GM19240 (cell line): Measurements from ENCODE around the gene CLN5.
A peak's percentile ranks its signal among the peaks of the same experiment; 100 is the strongest.

ENCODE experiments used
- DNase-seq: peaks from one replicate; pipeline ENCODE4 v3.0.0; 2011; ENCODE audit warnings: low spot score; ENCODE audit not compliant: insufficient read length

The CLN5 gene

GRCh38 chr13:77016888-77017623 is 25.2 kb downstream of the CLN5 start:
- DNase-seq: no peak

DNA sequence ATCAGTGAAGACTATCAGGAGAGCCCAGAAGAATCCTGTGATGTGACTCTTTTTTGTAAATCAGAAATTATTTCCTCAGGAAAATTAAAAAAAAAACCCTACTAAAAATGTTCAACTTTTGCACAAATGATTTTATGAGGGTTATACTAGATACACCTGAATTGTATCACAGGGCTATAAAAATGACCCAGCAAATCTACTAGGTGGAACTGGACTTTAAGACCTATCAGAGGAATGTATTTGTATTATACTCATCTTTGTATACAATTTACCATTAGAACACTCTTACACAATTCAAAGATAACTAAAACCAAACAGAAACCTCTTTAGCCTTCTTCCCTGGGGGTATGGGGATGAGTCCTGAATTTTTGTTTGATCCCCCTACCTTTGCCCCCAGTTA is 27.9 kb downstream of the CLN5 start:
- no peak for DNase-seq

DNA sequence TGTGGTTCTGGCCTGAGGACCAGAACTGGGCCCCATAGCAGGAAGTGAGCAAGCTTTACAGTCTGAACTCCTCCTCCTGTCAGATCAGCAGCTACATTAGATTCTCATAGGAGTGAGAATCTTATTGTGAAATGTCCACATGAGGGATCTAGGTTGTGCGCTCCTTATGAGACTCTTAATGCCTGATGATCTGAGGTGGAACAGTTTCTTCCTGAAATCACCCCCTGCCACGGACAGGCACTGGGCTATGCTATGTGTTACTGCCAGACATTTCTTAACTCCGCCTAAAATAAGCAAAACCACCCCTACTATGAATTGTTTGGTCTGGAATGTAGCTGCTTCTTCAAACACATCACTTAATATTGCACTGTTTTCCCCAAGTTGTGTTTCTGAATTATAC is 30.5 kb downstream of the CLN5 start:
- DNase-seq: no peak

DNA sequence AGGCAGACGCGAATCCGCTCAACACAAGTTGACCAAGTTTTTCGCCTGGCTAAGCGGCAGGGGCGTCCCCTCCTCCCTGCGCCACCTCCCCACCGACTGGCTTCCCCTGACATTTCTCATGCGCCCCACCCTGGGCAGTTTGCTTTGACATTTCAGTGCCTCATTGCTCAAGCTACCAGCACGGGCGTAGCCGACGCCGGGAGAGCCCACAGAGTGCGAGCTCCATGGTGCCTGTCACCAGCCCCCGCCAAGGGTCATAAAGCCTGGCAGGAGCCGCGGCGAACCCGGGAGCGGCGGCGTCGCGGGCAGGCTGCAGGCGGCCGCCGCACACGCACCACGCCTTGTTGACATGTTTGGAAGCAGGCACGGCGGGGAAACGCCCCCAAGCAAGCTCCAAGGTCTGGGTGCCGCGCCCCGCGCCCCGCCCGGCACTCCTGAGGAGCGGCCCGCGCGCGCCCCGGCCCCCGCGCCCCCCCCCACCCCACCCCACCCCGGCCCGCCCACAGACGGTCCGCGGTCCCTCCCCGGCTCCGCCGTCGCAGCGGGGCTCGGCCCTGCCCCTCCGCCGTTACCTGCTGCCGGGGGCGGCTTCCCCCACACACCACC is 34.5 kb downstream of the CLN5 start:
- DNase-seq: peak; percentile 4

DNA sequence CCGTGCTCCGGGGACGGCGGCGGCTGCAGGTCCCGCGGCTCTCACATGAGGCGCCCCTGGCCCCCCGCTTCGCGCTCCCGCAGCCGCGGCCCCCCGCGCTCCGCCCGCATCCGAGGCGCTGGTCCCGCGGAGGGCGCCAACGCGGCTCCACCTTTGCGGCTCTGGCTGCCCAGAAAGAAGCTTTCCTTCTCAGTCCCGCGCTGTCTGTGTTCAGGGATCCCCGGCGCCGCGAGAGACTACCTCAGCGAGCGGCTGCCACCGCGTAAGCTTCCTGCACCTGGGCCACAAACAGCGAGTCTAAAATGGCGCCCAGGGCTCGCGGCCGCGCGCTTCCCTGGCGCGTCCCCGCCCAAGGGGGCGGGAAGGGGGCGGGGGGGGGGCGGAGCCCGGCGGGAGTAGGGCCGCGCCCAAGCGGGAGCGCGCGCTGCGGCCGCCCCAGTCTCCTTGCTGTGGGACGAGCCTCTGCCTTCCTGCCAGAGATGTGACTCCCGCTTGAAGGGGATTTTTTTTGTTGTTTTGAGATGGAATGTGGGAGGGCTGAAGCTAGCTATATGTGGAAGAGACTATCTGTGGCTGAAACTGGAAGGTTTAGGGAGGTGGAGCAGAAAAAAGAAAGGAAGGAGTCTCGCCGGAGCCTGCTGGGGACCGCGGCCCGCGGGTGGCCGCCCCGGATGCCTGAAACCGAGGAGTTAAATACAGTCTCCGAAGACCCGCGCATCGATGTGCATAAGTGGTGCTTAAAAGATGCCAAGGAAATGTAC is 35.2 kb downstream of the CLN5 start, which contains the start of gene FBXL3:
Gene FBXL3, minus strand, starts transcription at position 299 of the 761 bp plus-strand sequence. CDS start 5,299 bp downstream, outside the sequence.
- peak; percentile 57 for DNase-seq

- DNase-seq: no peak
Observed at GRCh38 chr13:77028202-77028601, 36.3 kb downstream of the CLN5 start.

GRCh38 chr13:77029436-77029835 is 37.6 kb downstream of the CLN5 start:
- DNase-seq: no peak

- DNase-seq: no peak
Observed at GRCh38 chr13:77031656-77032243, 39.9 kb downstream of the CLN5 start.

GRCh38 chr13:77033717-77034302 is 41.9 kb downstream of the CLN5 start:
- DNase-seq: no peak

DNA sequence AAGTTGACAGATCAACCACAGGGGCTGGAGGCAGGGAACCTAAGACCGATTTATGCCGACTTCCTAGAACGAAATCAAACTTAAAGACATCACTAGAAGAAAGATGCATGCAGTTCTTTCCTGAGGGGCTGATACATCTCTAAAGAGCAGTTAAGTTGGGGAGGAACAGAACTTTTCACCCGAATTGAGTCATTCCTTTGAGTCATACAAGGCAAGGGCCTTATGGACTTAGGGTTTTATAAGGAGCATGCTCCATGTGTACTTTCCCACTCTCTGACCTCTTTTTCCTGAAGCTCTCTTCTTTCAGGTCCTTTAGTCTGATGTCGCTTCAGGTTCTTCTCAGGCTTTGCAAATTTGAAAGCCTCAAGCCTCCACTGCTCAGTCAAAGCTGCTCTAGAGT is 43.0 kb downstream of the CLN5 start:
- DNase-seq: no peak

- no peak for DNase-seq
Observed at GRCh38 chr13:77036279-77036678, 44.4 kb downstream of the CLN5 start.

- DNase-seq: no peak
Observed at GRCh38 chr13:77038907-77039480, 47.1 kb downstream of the CLN5 start.

- no peak for DNase-seq
Observed at GRCh38 chr13:77040076-77040475, 48.2 kb downstream of the CLN5 start.

DNA sequence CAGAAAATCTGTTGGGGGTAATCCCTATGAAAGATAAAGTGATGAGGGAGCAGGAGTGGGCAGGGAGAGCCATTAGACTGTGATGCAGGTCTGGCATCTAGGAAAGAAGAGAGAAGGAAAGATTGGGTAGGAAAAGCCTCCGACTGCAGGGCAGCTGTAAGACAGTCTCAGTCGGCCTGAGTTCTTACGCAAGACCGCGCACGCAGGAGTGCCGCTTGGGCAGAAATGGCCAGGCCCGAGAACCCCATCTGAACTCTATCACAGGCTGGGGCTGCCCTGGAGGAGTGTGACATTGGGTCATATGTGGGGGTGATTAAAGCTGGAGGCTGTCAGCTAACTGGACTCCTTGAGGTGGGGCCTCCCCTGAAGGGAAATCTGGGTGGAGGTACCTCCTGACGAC is 49.0 kb downstream of the CLN5 start:
- no peak for DNase-seq

- no peak for DNase-seq
Observed at GRCh38 chr13:77042566-77043177, 50.8 kb downstream of the CLN5 start.

- no peak for DNase-seq
Observed at GRCh38 chr13:77047649-77048343, 55.9 kb downstream of the CLN5 start.

GRCh38 chr13:77048681-77049080 is 56.8 kb downstream of the CLN5 start:
- no peak for DNase-seq

- DNase-seq: no peak
Observed at GRCh38 chr13:77053192-77053591, 61.3 kb downstream of the CLN5 start.
